Muscle of leg (tissue), 11 donors: ENCODE results near the gene UACA. TPM values are rescaled to one million over a fixed set of nuclear protein-coding genes. Genes with fewer than 3 reads are reported as not detected.
"Not testable (repeated sequence)": the region's sequence is repeated elsewhere in the genome, so short reads cannot be mapped to it uniquely, and the experiment has no call there.

Experiments
- DNase-seq: peaks from one replicate; pipeline ENCODE4 v3.0.0; 2013
- H3K27ac ChIP-seq: one replicate; pipeline ENCODE4 v1.5.1; 2013; ENCODE audit warnings: mild to moderate bottlenecking, low read length, control low read depth
- H3K27me3 ChIP-seq: one replicate; pipeline ENCODE4 v1.6.1; 2013; ENCODE audit warnings: low read length; ENCODE audit not compliant: control insufficient read depth, insufficient read depth
- H3K36me3 ChIP-seq: one replicate; pipeline ENCODE4 v1.6.1; 2013; ENCODE audit warnings: low read length; ENCODE audit not compliant: control insufficient read depth, insufficient read depth
- H3K4me1 ChIP-seq: one replicate; pipeline ENCODE4 v1.6.1; 2013; ENCODE audit warnings: low read length; ENCODE audit not compliant: control insufficient read depth, insufficient read depth
- H3K4me3 ChIP-seq: one replicate; pipeline ENCODE4 v1.5.1; 2013; ENCODE audit warnings: low read length, control low read depth
- H3K9me3 ChIP-seq: replicated peaks from 2 replicates; pipeline ENCODE4 v1.6.1; 2013; ENCODE audit warnings: low read depth, low read length; ENCODE audit not compliant: control insufficient read depth
- WGBS: methylation state at CpG from one replicate; pipeline ENCODE4 v1.1.5; 2013; ENCODE audit warnings: missing lambda C conversion rate; ENCODE audit not compliant: insufficient coverage; 5-methylcytosine and 5-hydroxymethylcytosine counted together
- polyA plus RNA-seq, 8 donors: library from polyadenylated mRNA; unstranded; fragments of 120-200 nt; gene quantifications; one replicate each; pipeline versions ENCODE4 v1.2.1 to v1.2.3, GENCODE V29; 2013; ENCODE audit warnings: inconsistent platforms in 1 of 8, low replicate concordance in 1 of 8; ENCODE audit not compliant: insufficient read length in 8 of 8, insufficient read depth in 1 of 8
- total RNA-seq: library from RNA; stranded (reverse); fragments of 120-200 nt; gene quantifications from one replicate; pipeline ENCODE4 v1.2.4, GENCODE V29; 2013

Gene UACA
- total and polyA plus RNA-seq, 9 donors, result 92.8 to 139 (median 125) TPM

GRCh38 chr15:70735040-70735439 lies 28.3 kb downstream of the UACA start:
- not testable (repeated sequence) for H3K27ac ChIP-seq, H3K4me3 ChIP-seq, H3K4me1 ChIP-seq, DNase-seq, H3K36me3 ChIP-seq, H3K9me3 ChIP-seq, H3K27me3 ChIP-seq
- no CpG with 5 or more reads among the region's 3 CpGs for WGBS

GRCh38 chr15:70729164-70729563 lies 34.2 kb downstream of the UACA start:
- H3K36me3 ChIP-seq, result no peaks in the 10 kb centered on the region
- 86% methylated on average over 1 of the region's 5 CpGs for WGBS
- DNase-seq, result no peak
- H3K9me3 ChIP-seq, result peaks cover 3% of the 10 kb centered on the region
- no peak overlapping the region for H3K4me3 ChIP-seq
- H3K4me1 ChIP-seq, result no peaks in the 10 kb centered on the region
- H3K27me3 ChIP-seq, result no peaks in the 10 kb centered on the region
- H3K27ac ChIP-seq, result no peak overlapping the region

- no peaks in the 10 kb centered on the region for H3K27me3 ChIP-seq
- no peak overlapping the region for H3K4me3 ChIP-seq
- H3K36me3 ChIP-seq, result no peaks in the 10 kb centered on the region
- H3K9me3 ChIP-seq, result peaks cover 3% of the 10 kb centered on the region
- H3K27ac ChIP-seq, result no peak overlapping the region
- H3K4me1 ChIP-seq, result peaks cover 3% of the 10 kb centered on the region
- DNase-seq, result no peak
- WGBS, result no CpG with 5 or more reads among the region's 1 CpG
Measured at GRCh38 chr15:70726753-70727152, 36.6 kb downstream of the UACA start.

- no peak overlapping the region for H3K27ac ChIP-seq
- DNase-seq, result no peak
- H3K4me3 ChIP-seq, result no peak overlapping the region
- H3K4me1 ChIP-seq, result peaks cover 3% of the 10 kb centered on the region
- no CpG with 5 or more reads among the region's 2 CpGs for WGBS
- H3K36me3 ChIP-seq, result peaks cover 2% of the 10 kb centered on the region
- H3K9me3 ChIP-seq, result no peaks in the 10 kb centered on the region
- H3K27me3 ChIP-seq, result no peaks in the 10 kb centered on the region
Measured at GRCh38 chr15:70723927-70724326, 39.4 kb downstream of the UACA start.

- no peaks in the 10 kb centered on the region for H3K9me3 ChIP-seq
- H3K4me3 ChIP-seq, result no peak overlapping the region
- DNase-seq, result peak; percentile 25
- peak overlapping the region; percentile 47 for H3K27ac ChIP-seq
- H3K4me1 ChIP-seq, result peaks cover 3% of the 10 kb centered on the region
- H3K36me3 ChIP-seq, result peaks cover 2% of the 10 kb centered on the region
- H3K27me3 ChIP-seq, result no peaks in the 10 kb centered on the region
- 84% methylated on average over 4 of the region's 5 CpGs for WGBS
Measured at GRCh38 chr15:70723122-70723422, 40.3 kb downstream of the UACA start.

- peak; percentile 70 for DNase-seq
- Histone ChIP-seq H3K4me3 (no peak overlapping the region), H3K9me3 (no peaks in the 10 kb centered on the region), H3K27ac (no peak overlapping the region), H3K4me1 (peaks cover 3% of the 10 kb centered on the region), H3K27me3 (no peaks in the 10 kb centered on the region), H3K36me3 (peaks cover 2% of the 10 kb centered on the region)
- no CpG with 5 or more reads among the region's 3 CpGs for WGBS
Measured at GRCh38 chr15:70722266-70723121, 40.9 kb downstream of the UACA start.

- H3K4me3 ChIP-seq, result no peak overlapping the region
- H3K36me3 ChIP-seq, result peaks cover 2% of the 10 kb centered on the region
- no peak for DNase-seq
- no peaks in the 10 kb centered on the region for H3K27me3 ChIP-seq
- no peaks in the 10 kb centered on the region for H3K9me3 ChIP-seq
- H3K27ac ChIP-seq, result no peak overlapping the region
- H3K4me1 ChIP-seq, result peaks cover 3% of the 10 kb centered on the region
- WGBS, result 100% methylated on average over 1 of the region's 3 CpGs
Measured at GRCh38 chr15:70720228-70721016, 42.9 kb downstream of the UACA start.

- DNase-seq, result no peak
- H3K9me3 ChIP-seq, result no peaks in the 10 kb centered on the region
- no peak overlapping the region for H3K27ac ChIP-seq
- H3K4me3 ChIP-seq, result no peak overlapping the region
- no peaks in the 10 kb centered on the region for H3K4me1 ChIP-seq
- peaks cover 2% of the 10 kb centered on the region for H3K36me3 ChIP-seq
- no peaks in the 10 kb centered on the region for H3K27me3 ChIP-seq
Measured at GRCh38 chr15:70717237-70717793, 46.0 kb downstream of the UACA start.

- no peaks in the 10 kb centered on the region for H3K4me1 ChIP-seq
- H3K27ac ChIP-seq, result no peak overlapping the region
- H3K9me3 ChIP-seq, result no peaks in the 10 kb centered on the region
- DNase-seq, result no peak
- H3K27me3 ChIP-seq, result no peaks in the 10 kb centered on the region
- H3K36me3 ChIP-seq, result peaks cover 2% of the 10 kb centered on the region
- 88% methylated on average over 5 of the region's 6 CpGs for WGBS
- no peak overlapping the region for H3K4me3 ChIP-seq
Measured at GRCh38 chr15:70715840-70716485, 47.4 kb downstream of the UACA start.

- WGBS, result no CpG with 5 or more reads among the region's 3 CpGs
- Histone ChIP-seq H3K4me3 (no peak overlapping the region), H3K4me1 (no peaks in the 10 kb centered on the region), H3K27ac (no peak overlapping the region), H3K9me3 (no peaks in the 10 kb centered on the region), H3K27me3 (no peaks in the 10 kb centered on the region), H3K36me3 (no peaks in the 10 kb centered on the region)
- no peak for DNase-seq
Measured at GRCh38 chr15:70714565-70714964, 48.8 kb downstream of the UACA start.
